DMS 273 (cell line): ENCODE data around the gene C2orf76.
"Not testable (repeated sequence)": the region's sequence is repeated elsewhere in the genome, so short reads cannot be mapped to it uniquely, and the experiment has no call there.

Experiments
- DNase-seq: peaks from one replicate; lab custom pipeline; 2025; ENCODE audit not compliant: unreplicated experiment; lab: John Stamatoyannopoulos, UW

Gene C2orf76

DNA sequence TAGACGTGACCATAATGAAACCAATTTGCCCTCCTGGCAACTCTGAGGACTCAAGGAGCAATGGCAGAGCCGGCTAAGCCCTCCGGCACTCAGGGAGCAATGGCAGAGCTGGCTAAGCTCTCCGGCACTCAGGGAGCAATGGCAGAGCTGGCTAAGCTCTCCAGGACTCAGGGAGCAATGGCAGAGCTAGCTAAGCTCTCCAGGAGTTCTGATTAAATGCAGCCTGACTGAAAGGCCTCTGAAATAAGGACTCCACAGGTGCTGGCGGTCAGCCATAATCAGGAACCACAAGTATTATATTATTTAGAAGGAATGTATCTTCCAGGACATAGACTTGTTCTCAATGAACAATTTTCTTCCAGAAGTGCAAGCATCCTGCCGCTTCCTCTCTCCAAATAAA lies 65.2 kb downstream of the C2orf76 start:
- no peak for DNase-seq

DNA sequence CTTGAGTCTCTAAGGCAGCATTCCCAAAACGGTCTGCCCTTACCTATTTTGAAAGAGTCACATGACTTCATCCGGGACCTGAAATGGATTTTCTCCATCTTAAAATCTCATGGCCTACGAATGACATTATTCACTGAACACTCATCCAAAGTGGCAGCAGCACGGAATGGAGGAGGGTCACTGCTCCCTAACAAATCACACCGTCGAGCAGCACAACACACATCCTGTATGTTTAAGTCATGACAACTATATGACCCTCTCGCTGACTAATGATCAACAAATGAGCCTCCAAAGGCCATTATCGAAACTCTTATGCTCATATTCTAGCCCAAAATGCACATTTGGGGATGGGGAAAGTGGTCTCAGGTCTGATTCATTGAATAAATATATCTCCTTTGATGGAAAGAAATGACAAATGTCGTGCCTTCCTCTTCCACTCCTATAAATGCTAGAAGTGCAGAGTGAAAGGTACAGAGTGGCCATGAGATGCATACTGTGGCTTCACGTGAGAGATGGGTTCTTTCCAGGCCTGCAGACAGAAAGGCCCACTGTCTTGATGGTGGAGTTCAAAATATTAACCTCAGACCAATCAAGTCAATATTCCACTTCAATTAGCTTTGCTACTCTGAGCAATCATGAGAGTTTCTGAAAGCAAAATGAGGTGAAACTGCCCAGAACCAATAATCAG lies 70.8 kb downstream of the C2orf76 start:
- DNase-seq = no peak

- no peak for DNase-seq
Measured at GRCh38 chr2:119294671-119295070, 72.0 kb downstream of the C2orf76 start.

DNA sequence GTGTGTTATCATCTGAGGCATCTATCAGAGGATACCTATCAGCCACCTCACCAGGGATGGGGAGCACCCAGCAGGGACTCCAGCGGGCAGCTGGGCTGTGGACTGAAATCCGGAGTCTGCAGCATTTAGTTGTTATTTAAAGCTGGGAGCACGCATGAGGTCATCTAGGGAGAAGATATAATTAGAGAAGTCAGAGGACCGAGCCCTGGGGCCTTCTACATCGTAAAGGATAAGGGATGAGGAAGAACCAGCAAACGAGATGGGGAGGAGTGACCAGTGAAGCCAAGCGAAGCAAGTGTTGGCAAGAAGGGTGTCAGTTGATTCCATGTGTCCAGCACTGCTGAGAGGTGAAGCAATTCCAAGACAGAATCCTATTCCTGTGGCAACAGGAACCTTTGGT lies 72.7 kb downstream of the C2orf76 start:
- DNase-seq = no peak

DNA sequence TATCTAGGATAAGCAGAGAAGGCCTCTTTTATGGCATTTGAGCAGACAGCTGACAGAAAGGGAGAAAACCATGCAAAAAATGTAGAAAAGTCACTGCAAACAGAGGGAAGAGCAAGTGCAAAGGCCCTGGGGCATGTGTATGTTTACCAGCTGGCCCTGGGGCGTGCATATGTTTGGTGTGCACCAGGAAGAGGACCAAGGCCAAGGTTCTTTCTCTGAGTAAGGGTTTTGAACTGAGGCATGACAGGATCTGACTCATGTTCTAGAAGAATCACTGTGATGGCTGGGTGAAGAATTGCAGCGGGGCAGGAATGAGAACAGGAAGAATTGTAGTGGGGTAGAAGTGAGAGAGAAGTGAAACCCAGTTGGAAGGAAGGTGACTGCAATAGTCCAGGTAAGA lies 73.4 kb downstream of the C2orf76 start:
- no peak for DNase-seq

DNA sequence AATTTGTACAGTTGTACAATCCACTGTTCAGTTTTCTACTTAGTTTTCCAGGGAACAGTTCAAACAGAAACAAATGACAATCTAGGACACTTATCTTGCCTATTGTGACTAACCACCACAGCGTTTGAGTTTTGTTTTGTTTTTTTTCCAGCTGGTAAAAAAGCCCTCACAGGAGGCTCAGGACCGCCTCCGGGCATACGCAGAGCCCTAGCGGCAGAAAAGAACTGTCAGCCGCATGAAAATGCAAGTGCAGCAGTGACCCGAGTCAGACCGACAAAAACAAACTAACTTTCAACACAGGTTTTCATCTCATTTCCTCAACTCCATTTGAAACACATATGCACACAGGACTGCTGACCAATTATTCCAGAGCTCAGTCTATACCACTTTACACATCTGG lies 74.4 kb downstream of the C2orf76 start:
- DNase-seq = no peak

- DNase-seq = no peak
Measured at GRCh38 chr2:119291588-119292167, 75.0 kb downstream of the C2orf76 start.

GRCh38 chr2:119290859-119291587 lies 75.6 kb downstream of the C2orf76 start:
- peak; percentile 74 for DNase-seq

- DNase-seq = no peak
Measured at GRCh38 chr2:119289642-119290041, 77.0 kb downstream of the C2orf76 start.

DNA sequence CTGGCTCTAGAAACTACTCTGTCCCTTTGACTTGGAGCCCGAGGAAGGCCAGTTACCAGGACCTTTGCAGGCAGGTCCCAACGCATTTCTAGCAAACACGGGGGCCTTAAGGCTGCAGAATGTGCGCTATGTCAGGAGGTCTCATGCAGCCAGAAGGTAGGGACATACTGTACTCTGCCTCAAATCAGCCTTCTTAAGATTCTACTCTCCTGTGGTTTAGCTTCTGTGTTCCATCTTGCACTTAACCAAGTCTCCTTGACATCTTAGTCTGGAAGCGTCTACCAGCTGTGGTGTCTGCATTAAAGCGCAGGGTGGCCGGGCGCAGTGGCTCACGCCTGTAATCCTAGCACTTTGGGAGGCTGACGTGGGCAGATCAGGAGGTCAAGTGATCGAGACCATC lies 77.5 kb downstream of the C2orf76 start:
- peak; percentile 18 for DNase-seq

- DNase-seq = no peak
Measured at GRCh38 chr2:119288576-119288975, 78.1 kb downstream of the C2orf76 start.

DNA sequence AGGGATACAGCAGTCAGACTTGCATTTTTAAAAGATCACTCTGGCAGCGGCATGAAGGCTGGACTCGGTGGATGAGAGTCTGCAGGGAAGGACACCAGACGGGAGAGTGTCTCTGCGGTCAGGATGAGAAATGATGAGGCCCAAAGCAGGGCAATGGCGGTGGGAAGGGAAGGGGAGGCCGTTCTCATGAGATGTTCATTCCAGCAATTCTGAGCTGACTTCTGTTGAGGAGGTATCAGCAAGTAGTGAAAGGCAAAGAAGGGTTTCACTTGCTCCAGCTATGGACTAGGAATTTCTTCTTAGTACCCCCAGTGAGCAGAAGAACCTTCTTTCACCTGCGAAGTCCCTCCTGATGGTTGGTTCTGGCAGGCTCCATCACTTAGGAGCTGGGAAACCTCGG lies 80.0 kb downstream of the C2orf76 start:
- no peak for DNase-seq

DNA sequence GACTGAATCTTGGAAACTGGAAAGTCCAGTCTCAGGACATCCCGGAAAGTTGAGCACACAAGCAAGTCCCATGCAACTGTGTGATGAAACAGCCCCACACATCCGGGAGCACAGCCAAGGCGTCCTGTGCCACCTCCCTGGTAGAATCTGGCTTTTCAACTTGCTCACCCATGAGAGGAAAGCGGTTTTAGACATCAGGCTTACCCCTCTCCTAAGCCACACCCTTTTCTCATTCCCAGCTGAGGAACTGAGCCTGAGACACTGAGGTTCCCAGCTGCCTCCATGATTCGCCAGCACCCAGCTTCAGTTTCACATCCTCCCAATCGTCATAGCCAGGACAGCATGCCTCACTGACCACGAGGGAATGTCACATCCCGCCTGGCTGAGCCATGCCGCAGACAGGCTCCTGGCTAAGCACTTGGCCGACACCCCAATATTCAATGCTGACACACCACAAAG lies 82.7 kb downstream of the C2orf76 start:
- peak; percentile 37 for DNase-seq

- no peak for DNase-seq
Measured at GRCh38 chr2:119282996-119283511, 83.6 kb downstream of the C2orf76 start.

DNA sequence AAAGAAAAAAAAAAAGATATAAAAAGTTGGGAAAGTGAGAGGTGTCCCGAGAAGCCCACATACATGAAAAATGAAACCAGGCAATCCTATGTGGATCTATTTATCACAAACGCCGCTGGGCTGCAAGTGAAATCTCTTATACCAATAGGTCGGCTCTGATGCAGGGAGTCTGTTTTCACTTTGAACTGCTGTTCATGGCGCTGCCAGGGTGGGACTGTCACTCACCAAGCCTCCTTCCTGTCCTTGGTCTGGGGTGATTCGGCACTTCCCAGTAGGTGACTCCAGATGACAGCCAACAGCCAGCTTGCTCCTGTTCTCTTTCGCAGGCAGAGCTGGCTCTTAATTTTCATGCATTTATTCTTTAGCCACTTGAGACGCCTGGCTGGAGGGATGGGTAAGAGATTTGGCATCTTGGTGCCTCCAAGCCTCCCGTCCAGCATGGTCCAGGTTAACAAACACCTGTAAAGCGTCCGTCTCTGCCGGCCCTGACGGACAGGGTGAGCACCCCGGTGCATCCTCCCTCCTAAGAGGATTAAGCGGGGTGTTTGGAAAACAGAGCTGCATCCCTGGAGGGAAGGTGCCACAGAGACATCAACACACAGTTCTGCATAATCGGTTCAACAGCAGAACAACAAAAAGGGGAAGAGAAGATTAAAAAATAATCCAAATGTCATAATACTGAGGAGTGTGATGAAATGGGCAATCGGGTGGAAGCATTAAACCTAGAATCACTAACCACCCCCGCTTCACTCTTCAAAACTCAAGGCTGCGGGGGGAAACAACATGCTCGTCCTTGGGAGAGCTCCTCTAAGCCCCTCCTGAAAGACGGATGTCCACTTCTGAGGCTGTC lies 84.3 kb downstream of the C2orf76 start:
- no peak for DNase-seq

- DNase-seq = no peak
Measured at GRCh38 chr2:119280680-119281079, 86.0 kb downstream of the C2orf76 start.

GRCh38 chr2:119279666-119280065 lies 87.0 kb downstream of the C2orf76 start:
- no peak for DNase-seq

DNA sequence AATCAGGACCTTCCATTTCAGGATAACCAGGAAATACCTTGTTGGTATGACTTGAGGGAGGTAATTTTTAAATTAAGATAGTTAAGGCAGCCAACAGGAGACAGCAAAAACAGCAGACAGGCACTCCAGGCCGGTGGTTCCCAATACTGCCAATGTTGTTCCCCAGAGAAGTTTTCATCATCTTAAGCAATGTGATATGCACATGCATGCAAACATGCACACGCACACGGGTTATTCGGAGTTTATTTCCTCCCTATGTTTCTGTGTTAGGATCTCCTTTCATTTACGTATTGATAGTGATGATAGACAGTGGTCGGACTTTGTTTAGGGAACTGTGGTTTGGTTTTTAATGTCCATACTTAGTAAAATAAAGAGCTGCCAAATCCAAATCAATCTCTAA lies 87.7 kb downstream of the C2orf76 start:
- no peak for DNase-seq

DNA sequence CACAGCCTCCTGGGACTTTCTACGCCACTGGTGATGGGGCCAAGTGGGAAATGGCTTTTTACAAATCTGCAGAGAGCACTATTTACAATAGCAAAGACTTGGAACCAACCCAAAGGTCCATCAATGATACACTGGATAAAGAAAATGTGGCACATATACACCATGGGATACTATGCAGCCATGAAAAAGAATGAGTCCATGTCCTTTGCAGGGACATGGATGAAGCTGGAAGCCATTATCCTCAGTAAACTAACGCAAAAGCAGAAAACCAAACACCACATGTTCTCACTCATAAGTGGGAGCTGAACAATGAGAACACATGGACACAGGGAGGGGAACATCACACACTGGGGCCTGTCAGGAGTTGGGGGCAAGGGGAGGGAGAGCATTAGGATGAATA lies 88.2 kb downstream of the C2orf76 start:
- DNase-seq = not testable (repeated sequence)

- no peak for DNase-seq
Measured at GRCh38 chr2:119276864-119277263, 89.8 kb downstream of the C2orf76 start.

- DNase-seq = no peak
Measured at GRCh38 chr2:119267604-119268003, 99.0 kb downstream of the C2orf76 start.
